Psoas muscle (tissue), 8 donors: Measurements from ENCODE around the gene VSTM2B. TPM values are rescaled to one million over a fixed set of nuclear protein-coding genes. Genes with fewer than 3 reads are reported as not detected.
"Not testable (repeated sequence)": the region's sequence is repeated elsewhere in the genome, so short reads cannot be mapped to it uniquely, and the experiment has no call there.

Experiments used
- ATAC-seq, 4 donors: fragments of 200-7000 bp; cut with Tn5 transposase; one replicate each; pipeline ENCODE4 v1.9.1; 2020; ENCODE audit warnings: moderate library complexity in 3 of 4, mild to moderate bottlenecking in 2 of 4
- DNase-seq, 2 donors: peaks; one replicate each; pipeline ENCODE4 v3.0.0-alpha.2; 2020
- H3K27ac ChIP-seq: fragments of 200-600 bp; one replicate; pipeline ENCODE4 v1.8.0; 2022
- H3K27me3 ChIP-seq, 3 donors: fragments of 200-600 bp in 1 of 3; one replicate each; pipeline versions ENCODE4 v1.6.1 to v1.8.0; 2013 to 2022; ENCODE audit warnings: low read length in 2 of 3, mild to moderate bottlenecking in 2 of 3, moderate library complexity in 1 of 3; ENCODE audit not compliant: insufficient read depth in 3 of 3
- H3K36me3 ChIP-seq, 2 donors: fragments of 200-600 bp in 1 of 2; one replicate each; pipeline versions ENCODE4 v1.6.1 to v1.8.0; 2013 to 2022; ENCODE audit warnings: low read depth in 1 of 2, mild to moderate bottlenecking in 1 of 2, moderate library complexity in 1 of 2; ENCODE audit not compliant: insufficient read depth in 1 of 2
- H3K4me1 ChIP-seq: fragments of 200-600 bp; one replicate; pipeline ENCODE4 v1.8.0; 2022
- H3K4me3 ChIP-seq: fragments of 200-600 bp; one replicate; pipeline ENCODE4 v1.8.0; 2022; ENCODE audit warnings: mild to moderate bottlenecking
- H3K9me3 ChIP-seq: fragments of 200-600 bp; one replicate; pipeline ENCODE4 v1.8.0; 2022
- CTCF ChIP-seq: fragments of 200-600 bp; IDR thresholded peaks from one replicate; pipeline ENCODE4 v1.8.0; 2022; ENCODE audit warnings: antibody characterized with exemption
- WGBS, 3 donors: extraction: QIAGEN DNeasy Blood & Tissue Kit; methylation state at CpG; one replicate each; pipeline versions ENCODE4 v1.1.6 to v1.1.7; 2013; 5-methylcytosine and 5-hydroxymethylcytosine counted together
- intact Hi-C, 2 donors: fragments of 100-400 bp; cut with DNase I; formaldehyde crosslinking; loops; one replicate each; pipeline versions ENCODE4 v1.11.0 to v1.14.2; 2022
- polyA plus RNA-seq, 3 donors: library from polyadenylated mRNA; stranded (reverse); fragments of 200-250 nt; gene quantifications; one replicate each; pipeline ENCODE4 v1.2.3, GENCODE V29; 2013
- total RNA-seq, 4 donors: library from RNA; stranded (reverse); fragmentation: NEBNext Ultra II Directional in 2 of 4; extraction: Animal tissue kit (Norgen Biotek cat#: 25700) in 2 of 4; gene quantifications; one replicate each; pipeline versions ENCODE4 v1.2.1 to v1.2.4, GENCODE V29; 2021 to 2023
- donor health status: healthy with polysubstance abuse.
- donor health status: DM: no; HTN: no; CAD: no; lungs with moderate emphysema.
- donor health status: Bipolar disorder and iron deficiency.
- donor health status: healthy.
- donor health status: DM: yes; HTN: yes; CAD: no.
- donor health status: DM: no; HTN: no; CAD: no.
- donor health status: DM: no; HTN: no; CAD: no.
- donor health status: DM: yes; HTN: yes; CAD: no.

VSTM2B gene
- total and polyA plus RNA-seq, 7 donors = not detected

GRCh38 chr19:29483944-29484581, 41.7 kb upstream of the VSTM2B start:
- Histone ChIP-seq H3K27ac (no peak overlapping the region), H3K36me3 (no peaks in the 10 kb centered on the region), H3K27me3 (peaks cover 0 to 3% (median 0%) of the 10 kb centered on the region in 3 donors), H3K4me3 (no peak overlapping the region), H3K9me3 (no peaks in the 10 kb centered on the region), H3K4me1 (no peaks in the 10 kb centered on the region)
- intact Hi-C loops = no loop called here
- TF ChIP-seq CTCF = no peak
- ATAC-seq (no peak), DNase-seq (no peak)
- 72 to 87% (median 77%) methylated on average over 6 of the region's 6 CpGs for WGBS, 3 donors

GRCh38 chr19:29484876-29485275, 40.9 kb upstream of the VSTM2B start:
- Histone ChIP-seq H3K4me3 (no peak overlapping the region), H3K36me3 (no peaks in the 10 kb centered on the region), H3K27me3 (no peaks in the 10 kb centered on the region), H3K9me3 (no peaks in the 10 kb centered on the region), H3K27ac (no peak overlapping the region), H3K4me1 (no peaks in the 10 kb centered on the region)
- TF ChIP-seq CTCF = no peak
- DNase-seq (no peak), ATAC-seq (no peak)
- intact Hi-C loops = no loop called here
- 63 to 69% (median 65%) methylated on average over 6 of the region's 6 CpGs for WGBS, 3 donors

- H3K36me3 ChIP-seq = no peaks in the 10 kb centered on the region
- H3K4me1 ChIP-seq = no peaks in the 10 kb centered on the region
- TF ChIP-seq CTCF = no peak
- no peak overlapping the region for H3K27ac ChIP-seq
- no peaks in the 10 kb centered on the region for H3K9me3 ChIP-seq
- intact Hi-C loops = no loop called here
- no peak for DNase-seq
- WGBS, 3 donors = 76 to 84% (median 82%) methylated on average over 7 of the region's 7 CpGs
- no peak for ATAC-seq
- H3K4me3 ChIP-seq = no peak overlapping the region
- H3K27me3 ChIP-seq = no peaks in the 10 kb centered on the region
These were observed 40.5 kb upstream of the VSTM2B start for GRCh38 chr19:29485293-29485692.

GRCh38 chr19:29486961-29487360, 38.8 kb upstream of the VSTM2B start:
- intact Hi-C loops, H3K27me3 ChIP-seq: not testable (repeated sequence)

GRCh38 chr19:29487432-29487831, 38.4 kb upstream of the VSTM2B start:
- no peak for DNase-seq
- WGBS, 3 donors = 50 to 60% (median 56%) methylated on average over 7 of the region's 7 CpGs

More at GRCh38 chr19:29486961-29487360, 38.8 kb upstream of the VSTM2B start:
- H3K9me3 ChIP-seq, H3K4me1 ChIP-seq, DNase-seq, ATAC-seq, H3K27ac ChIP-seq, H3K36me3 ChIP-seq, H3K4me3 ChIP-seq: not testable (repeated sequence)
- WGBS, 3 donors = 81 to 88% (median 83%) methylated on average over 9 of the region's 9 CpGs

More at GRCh38 chr19:29487432-29487831, 38.4 kb upstream of the VSTM2B start:
- Histone ChIP-seq H3K27me3 (peaks cover 0 to 6% (median 0%) of the 10 kb centered on the region in 3 donors), H3K4me1 (no peaks in the 10 kb centered on the region), H3K36me3 (no peaks in the 10 kb centered on the region), H3K4me3 (no peak overlapping the region), H3K27ac (no peak overlapping the region), H3K9me3 (no peaks in the 10 kb centered on the region)
- no peak for ATAC-seq
- TF ChIP-seq CTCF = no peak
- intact Hi-C loops = no loop called here
